Panc1 (cell line): Measurements from ENCODE around the gene ASCC1. TPM values are rescaled to one million over a fixed set of nuclear protein-coding genes. Genes with fewer than 3 reads are reported as not detected.

Experiments
- ATAC-seq: fragments of 200-7000 bp; cut with Tn5 transposase; 2 replicates; pipeline ENCODE4 v1.9.1; 2020; ENCODE audit warnings: mild to moderate bottlenecking, moderate library complexity
- BruUV-seq: library from RNA; stranded (reverse); fragments of 400-500 nt; replicated peaks from 2 replicates; lab custom pipeline; 2021; lab: Mats Ljungman, UMichigan
- CTCF ChIA-PET: fragments of 300-600 bp; sonication (Branson Sonifier 250); formaldehyde crosslinking; loops from one replicate; lab custom pipeline; 2022; ENCODE audit warnings: antibody characterized with exemption; lab: Charles Lee
- POLR2A ChIA-PET: fragments of 300-600 bp; sonication (Branson Sonifier 250); formaldehyde crosslinking; loops from one replicate; lab custom pipeline; 2022; ENCODE audit warnings: antibody characterized with exemption; lab: Charles Lee
- DNase-seq: peaks from one replicate; pipeline ENCODE4 v3.0.0-alpha.2; 2010; ENCODE audit warnings: low read depth, low spot score
- H3K27ac ChIP-seq: 2 replicates; pipeline ENCODE4 v1.5.1; 2011; ENCODE audit warnings: mild to moderate bottlenecking, low read length, inconsistent platforms
- H3K27me3 ChIP-seq: fragments of 200-500 bp; sonication (Bioruptor generic); 2 replicates; pipeline ENCODE4 v1.6.0; 2014; ENCODE audit warnings: low read length, inconsistent platforms; ENCODE audit not compliant: control insufficient read depth, insufficient read depth
- H3K36me3 ChIP-seq: fragments of 200-500 bp; sonication (Bioruptor generic); 2 replicates; pipeline ENCODE4 v1.5.1; 2014; ENCODE audit warnings: inconsistent platforms, mild to moderate bottlenecking, low read length, moderate library complexity; ENCODE audit not compliant: control insufficient read depth, insufficient read depth
- H3K4me1 ChIP-seq: 2 replicates; pipeline ENCODE4 v1.5.1; 2011; ENCODE audit warnings: inconsistent platforms, mild to moderate bottlenecking, low read length, moderate library complexity; ENCODE audit not compliant: control insufficient read depth, insufficient read depth
- H3K4me3 ChIP-seq, 2 experiments: 2 replicates each; pipeline ENCODE4 v1.5.1; 2011 to 2012; ENCODE audit warnings: low read depth in 2 of 2, low read length in 2 of 2, mild to moderate bottlenecking in 2 of 2, inconsistent platforms in 1 of 2, moderate library complexity in 1 of 2
- H3K9me3 ChIP-seq: fragments of 200-500 bp; sonication (Bioruptor generic); 2 replicates; pipeline ENCODE4 v1.5.1; 2014; ENCODE audit warnings: low read depth, mild to moderate bottlenecking, inconsistent platforms, low read length, moderate library complexity; ENCODE audit not compliant: control insufficient read depth, insufficient read depth
- CTCF ChIP-seq: fragments of 450-650 bp; IDR thresholded peaks from 2 replicates; pipeline ENCODE4 v1.5.1; 2017; ENCODE audit warnings: mild to moderate bottlenecking
- POLR2AphosphoS5 ChIP-seq: IDR thresholded peaks from 2 replicates; pipeline ENCODE4 v1.6.1; 2012; ENCODE audit warnings: mild to moderate bottlenecking, low read depth, low read length, moderate library complexity
- REST ChIP-seq, 2 experiments: IDR thresholded peaks; 2 replicates each; pipeline ENCODE4 v1.6.1; 2011 to 2012; ENCODE audit warnings: low read depth in 2 of 2, control low read depth in 1 of 2, low read length in 1 of 2, mild to moderate bottlenecking in 1 of 2, moderate library complexity in 1 of 2; ENCODE audit not compliant: insufficient read depth in 1 of 2
- SIN3A ChIP-seq: IDR thresholded peaks from 2 replicates; pipeline ENCODE4 v1.6.1; 2012; ENCODE audit warnings: low read depth, mild to moderate bottlenecking, low read length, moderate library complexity, borderline replicate concordance; ENCODE audit not compliant: insufficient read depth
- TCF7L2 ChIP-seq: IDR thresholded peaks from 2 replicates; pipeline ENCODE4 v1.6.1; 2011; ENCODE audit warnings: mild to moderate bottlenecking, low read depth, low read length, inconsistent platforms
- in situ Hi-C: cut with HindIII; loops from 2 replicates; pipeline ENCODE4 v1.10.0; 2016; ENCODE audit warnings: low sequenced_read_pairs, low pct_unique_long_range_greater_than_20kb
- intact Hi-C: fragments of 100-400 bp; cut with micrococcal nuclease; formaldehyde crosslinking; loops from one replicate; pipeline ENCODE4 v1.10.0; 2022; ENCODE audit not compliant: unreplicated experiment
- total RNA-seq: library from RNA; stranded (reverse); gene quantifications from one replicate; pipeline ENCODE4 v1.2.1, GENCODE V29; 2021; ENCODE audit not compliant: unreplicated experiment

Gene ASCC1
- total RNA-seq, 1 experiment from 2014 or later: 114 TPM

- peak overlapping the region; percentile 76 for H3K27ac ChIP-seq
- no TSS peak for BruUV-seq
- ATAC-seq (peak; percentile 49), DNase-seq (no peak)
- TF ChIP-seq SIN3A (no peak), REST (IDR thresholded peaks at IDR 0.05; ENCODE audit: insufficient read depth in 1 of 2, low read depth in 2 of 2, low read length in 1 of 2) (no peak), TCF7L2 (peak; percentile 67), POLR2AphosphoS5 (no peak), CTCF (no peak)
- intact Hi-C loops (no loop called here), in situ Hi-C loops (no loop called here)
- H3K36me3 ChIP-seq: no peaks in the 10 kb centered on the region
- H3K4me3 ChIP-seq: no peak overlapping the region
- ChIA-PET POLR2A (interaction anchor here (0.7 kb wide), 1 partner anchor 92 kb away, joined by 8 read pairs; no protein-coding TSS in a partner anchor), CTCF (interaction anchor here (0.6 to 1.8 kb wide), 2 partner anchors 20 to 258 kb away, joined by 8 to 15 read pairs; no protein-coding TSS in a partner anchor)
- no peaks in the 10 kb centered on the region for H3K27me3 ChIP-seq
- H3K9me3 ChIP-seq: no peaks in the 10 kb centered on the region
- peaks cover 48% of the 10 kb centered on the region for H3K4me1 ChIP-seq
Observed at GRCh38 chr10:72068901-72069446, 147.1 kb downstream of the ASCC1 start.

GRCh38 chr10:72068126-72068765, 147.8 kb downstream of the ASCC1 start:
- ATAC-seq: peak; percentile 12; the same call in 1 of the 2 replicates
- H3K4me1 ChIP-seq: peaks cover 47% of the 10 kb centered on the region
- in situ Hi-C loops (no loop called here), intact Hi-C loops (no loop called here)
- peak overlapping the region; percentile 76 for H3K27ac ChIP-seq
- no peaks in the 10 kb centered on the region for H3K9me3 ChIP-seq
- TF ChIP-seq SIN3A: no peak
- TF ChIP-seq POLR2AphosphoS5: no peak
- no peak overlapping the region for H3K4me3 ChIP-seq
- no peak for DNase-seq
- CTCF ChIA-PET: interaction anchor here (0.6 to 1.8 kb wide), 2 partner anchors 20 to 257 kb away, joined by 8 to 15 read pairs; no protein-coding TSS in a partner anchor
- POLR2A ChIA-PET: no interaction called here
- no peaks in the 10 kb centered on the region for H3K36me3 ChIP-seq
- no TSS peak for BruUV-seq
- H3K27me3 ChIP-seq: no peaks in the 10 kb centered on the region
